CD4-positive, alpha-beta T cell (primary cell): Measurements from ENCODE around the gene PSME4. TPM values are rescaled to one million over a fixed set of nuclear protein-coding genes. Genes with fewer than 3 reads are reported as not detected.
"Not testable (repeated sequence)": the region's sequence is repeated elsewhere in the genome, so short reads cannot be mapped to it uniquely, and the experiment has no call there.

Source experiments
- ATAC-seq: fragments of 200-7000 bp; cut with Tn5 transposase; one replicate; pipeline ENCODE4 v1.10.0; 2022; ENCODE audit warnings: mild to moderate bottlenecking; ENCODE audit not compliant: poor library complexity
- CTCF ChIA-PET: fragments of 350-600 bp; sonication (Branson Sonifier 250); formaldehyde crosslinking; loops from one replicate; lab custom pipeline; 2021; ENCODE audit warnings: antibody characterized with exemption, inconsistent platforms; lab: Charles Lee
- POLR2A ChIA-PET: fragments of 350-600 bp; sonication (Branson Sonifier 250); formaldehyde crosslinking; loops from one replicate; lab custom pipeline; 2021; ENCODE audit warnings: antibody characterized with exemption, inconsistent platforms; lab: Charles Lee
- DNase-seq, 14 experiments: peaks; one replicate each; pipeline ENCODE4 v3.0.0-alpha.2; 2013 to 2020; ENCODE audit warnings: mixed read lengths in 2 of 14
- H3K27ac ChIP-seq, 2 donors: one replicate each; pipeline versions ENCODE4 v1.5.1 to v1.7.0; 2013; ENCODE audit warnings: low read length in 2 of 2, low read depth in 1 of 2, mild to moderate bottlenecking in 1 of 2
- H3K27me3 ChIP-seq, 2 experiments: 1 replicate in 1 of 2; 2 replicates in 1 of 2; pipeline versions ENCODE4 v1.6.1 to v1.7.0; 2013; ENCODE audit warnings: low read length in 2 of 2, control low read depth in 1 of 2, mild to moderate bottlenecking in 1 of 2, moderate library complexity in 1 of 2; ENCODE audit not compliant: insufficient read depth in 2 of 2, control insufficient read depth in 1 of 2
- H3K36me3 ChIP-seq: one replicate; pipeline ENCODE4 v1.6.1; 2013; ENCODE audit warnings: low read length, control low read depth; ENCODE audit not compliant: insufficient read depth
- H3K4me1 ChIP-seq: one replicate; pipeline ENCODE4 v1.6.1; 2013; ENCODE audit warnings: low read length, control low read depth; ENCODE audit not compliant: insufficient read depth
- H3K4me3 ChIP-seq: one replicate; pipeline ENCODE4 v1.5.1; 2013; ENCODE audit warnings: mild to moderate bottlenecking, low read length, moderate library complexity
- H3K9me3 ChIP-seq, 2 experiments: 1 replicate in 1 of 2; 2 replicates in 1 of 2; pipeline versions ENCODE4 v1.6.1 to v1.7.0; 2013; ENCODE audit warnings: low read length in 2 of 2, mild to moderate bottlenecking in 2 of 2, control low read depth in 1 of 2, moderate library complexity in 1 of 2; ENCODE audit not compliant: control insufficient read depth in 1 of 2, insufficient read depth in 1 of 2
- H3K27ac Mint-ChIP-seq: one replicate; pipeline ENCODE4 v1.8.0; 2020; ENCODE audit warnings: mixed read lengths
- H3K27me3 Mint-ChIP-seq: one replicate; pipeline ENCODE4 v1.8.0; 2021; ENCODE audit warnings: mixed read lengths
- H3K36me3 Mint-ChIP-seq: one replicate; pipeline ENCODE4 v1.8.0; 2021; ENCODE audit warnings: low read depth, mixed read lengths
- H3K4me1 Mint-ChIP-seq: one replicate; pipeline ENCODE4 v1.8.0; 2021; ENCODE audit warnings: low read depth, mixed read lengths
- H3K4me3 Mint-ChIP-seq: one replicate; pipeline ENCODE4 v1.8.0; 2020; ENCODE audit warnings: mild to moderate bottlenecking, mixed read lengths
- H3K9me3 Mint-ChIP-seq: one replicate; pipeline ENCODE4 v1.8.0; 2020; ENCODE audit warnings: mixed read lengths
- intact Hi-C, 2 experiments: fragments of 100-400 bp; cut with DNase I in 1 of 2; cut with micrococcal nuclease in 1 of 2; formaldehyde crosslinking; loops; one replicate each; pipeline versions ENCODE4 v1.15.1 to v1.9.0; 2023 to 2025; cut with DNase I, micrococcal nuclease
- total RNA-seq, 174 experiments: library from RNA in 2 of 174; stranded (reverse) in 2 of 174; gene quantifications; one replicate each; pipeline ENCODE4 v1.2.3 and lab custom pipeline; 2021 to 2026
- TF ChIP-seq, protein P1 (sequence below): fragments of 200-600 bp; IDR thresholded peaks from one replicate; pipeline ENCODE4 v1.8.0; 2022; ENCODE audit warnings: antibody characterized with exemption, mild to moderate bottlenecking

PSME4 gene
- total RNA-seq, 2 experiments from 2014 or later, result 82.6 to 87.0 TPM

- Histone ChIP-seq H3K27ac (no peak overlapping the region), H3K4me3 (no peak overlapping the region), H3K36me3 (peaks cover 3% of the 10 kb centered on the region), H3K4me1 (no peaks in the 10 kb centered on the region), H3K9me3 (peaks cover 0 to 4% of the 10 kb centered on the region in 2 experiments), H3K27me3 (no peaks in the 10 kb centered on the region)
- CTCF ChIA-PET, result no interaction called here
- Mint-ChIP-seq H3K27me3 (no peaks in the 10 kb centered on the region), H3K4me3 (no peak overlapping the region), H3K36me3 (peaks cover 10% of the 10 kb centered on the region), H3K4me1 (no peaks in the 10 kb centered on the region), H3K27ac (no peak overlapping the region), H3K9me3 (peaks cover 4% of the 10 kb centered on the region)
- TF ChIP-seq, protein P1, sequence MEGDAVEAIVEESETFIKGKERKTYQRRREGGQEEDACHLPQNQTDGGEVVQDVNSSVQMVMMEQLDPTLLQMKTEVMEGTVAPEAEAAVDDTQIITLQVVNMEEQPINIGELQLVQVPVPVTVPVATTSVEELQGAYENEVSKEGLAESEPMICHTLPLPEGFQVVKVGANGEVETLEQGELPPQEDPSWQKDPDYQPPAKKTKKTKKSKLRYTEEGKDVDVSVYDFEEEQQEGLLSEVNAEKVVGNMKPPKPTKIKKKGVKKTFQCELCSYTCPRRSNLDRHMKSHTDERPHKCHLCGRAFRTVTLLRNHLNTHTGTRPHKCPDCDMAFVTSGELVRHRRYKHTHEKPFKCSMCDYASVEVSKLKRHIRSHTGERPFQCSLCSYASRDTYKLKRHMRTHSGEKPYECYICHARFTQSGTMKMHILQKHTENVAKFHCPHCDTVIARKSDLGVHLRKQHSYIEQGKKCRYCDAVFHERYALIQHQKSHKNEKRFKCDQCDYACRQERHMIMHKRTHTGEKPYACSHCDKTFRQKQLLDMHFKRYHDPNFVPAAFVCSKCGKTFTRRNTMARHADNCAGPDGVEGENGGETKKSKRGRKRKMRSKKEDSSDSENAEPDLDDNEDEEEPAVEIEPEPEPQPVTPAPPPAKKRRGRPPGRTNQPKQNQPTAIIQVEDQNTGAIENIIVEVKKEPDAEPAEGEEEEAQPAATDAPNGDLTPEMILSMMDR, result no peak
- no peak for DNase-seq
- no peak for ATAC-seq
- intact Hi-C loops, result no loop called here
- POLR2A ChIA-PET, result interaction anchor here (0.6 kb wide), 1 partner anchor 28 kb away, joined by 3 read pairs; no protein-coding TSS in a partner anchor
Observed at GRCh38 chr2:53827398-53828175, 143.2 kb downstream of the PSME4 start.

GRCh38 chr2:53826587-53827397, 144.0 kb downstream of the PSME4 start:
- Mint-ChIP-seq H3K4me3 (no peak overlapping the region), H3K9me3 (peaks cover 4% of the 10 kb centered on the region), H3K4me1 (no peaks in the 10 kb centered on the region), H3K27me3 (no peaks in the 10 kb centered on the region), H3K27ac (no peak overlapping the region), H3K36me3 (peaks cover 10% of the 10 kb centered on the region)
- H3K4me3 ChIP-seq, result no peak overlapping the region
- intact Hi-C loops, result no loop called here
- DNase-seq, result no peak
- ChIA-PET CTCF (no interaction called here), POLR2A (no interaction called here)
- no peak overlapping the region for H3K27ac ChIP-seq
- H3K27me3 ChIP-seq, result no peaks in the 10 kb centered on the region
- no peaks in the 10 kb centered on the region for H3K4me1 ChIP-seq
- no peak for ATAC-seq
- peaks cover 3% of the 10 kb centered on the region for H3K36me3 ChIP-seq
- peaks cover 0 to 4% of the 10 kb centered on the region in 2 experiments for H3K9me3 ChIP-seq
- TF ChIP-seq, protein P1, result no peak

- Mint-ChIP-seq H3K27me3 (no peaks in the 10 kb centered on the region), H3K36me3 (peaks cover 10% of the 10 kb centered on the region), H3K27ac (no peak overlapping the region), H3K9me3 (peaks cover 4% of the 10 kb centered on the region), H3K4me1 (no peaks in the 10 kb centered on the region), H3K4me3 (no peak overlapping the region)
- TF ChIP-seq, protein P1, result no peak
- intact Hi-C loops, result no loop called here
- ChIA-PET CTCF (no interaction called here), POLR2A (no interaction called here)
- Histone ChIP-seq H3K36me3 (peaks cover 3% of the 10 kb centered on the region), H3K27ac (no peak overlapping the region), H3K4me1 (no peaks in the 10 kb centered on the region), H3K9me3 (peaks cover 0 to 4% of the 10 kb centered on the region in 2 experiments), H3K27me3 (no peaks in the 10 kb centered on the region), H3K4me3 (no peak overlapping the region)
- ATAC-seq (no peak), DNase-seq (no peak)
Observed at GRCh38 chr2:53826030-53826410, 144.8 kb downstream of the PSME4 start.

- H3K4me3 ChIP-seq, H3K27ac Mint-ChIP-seq, intact Hi-C loops, POLR2A ChIA-PET, H3K27me3 Mint-ChIP-seq, H3K4me1 Mint-ChIP-seq, H3K27me3 ChIP-seq, H3K4me1 ChIP-seq, H3K4me3 Mint-ChIP-seq, H3K36me3 ChIP-seq, ATAC-seq, H3K9me3 ChIP-seq, H3K9me3 Mint-ChIP-seq, H3K27ac ChIP-seq: not testable (repeated sequence)
- H3K36me3 Mint-ChIP-seq, result peaks cover 16% of the 10 kb centered on the region
- DNase-seq, result peak in 3 of 14 experiments; percentile 2 to 4 (median 3)
- CTCF ChIA-PET, result interaction anchor here (1.2 kb wide), 1 partner anchor 10 kb away, joined by 3 read pairs; no protein-coding TSS in a partner anchor
Observed at GRCh38 chr2:53823639-53824038, 147.2 kb downstream of the PSME4 start.
